ENCODE data around the gene DDAH1.

The DDAH1 gene

DNA sequence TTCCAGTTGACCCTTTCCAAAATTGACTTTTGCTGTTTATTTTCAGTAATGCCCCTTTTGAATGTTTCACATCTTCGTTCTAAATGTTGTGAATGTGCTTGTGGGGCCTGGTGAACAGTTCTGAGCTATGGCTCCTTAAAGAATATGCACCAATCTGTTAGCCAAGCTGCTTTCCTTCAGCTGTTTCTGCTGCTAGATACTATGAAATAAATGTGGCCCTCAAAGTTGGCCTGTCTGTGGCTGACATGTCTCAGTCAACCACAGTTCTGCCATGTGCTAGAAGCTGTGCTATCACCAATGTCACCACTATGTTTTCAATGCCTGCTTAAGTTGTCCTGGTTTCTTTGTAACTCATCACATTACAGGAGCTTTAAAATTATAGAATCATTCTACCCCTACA, 101.9 kb downstream of the DDAH1 start:
- TF ChIP-seq, protein P1, sequence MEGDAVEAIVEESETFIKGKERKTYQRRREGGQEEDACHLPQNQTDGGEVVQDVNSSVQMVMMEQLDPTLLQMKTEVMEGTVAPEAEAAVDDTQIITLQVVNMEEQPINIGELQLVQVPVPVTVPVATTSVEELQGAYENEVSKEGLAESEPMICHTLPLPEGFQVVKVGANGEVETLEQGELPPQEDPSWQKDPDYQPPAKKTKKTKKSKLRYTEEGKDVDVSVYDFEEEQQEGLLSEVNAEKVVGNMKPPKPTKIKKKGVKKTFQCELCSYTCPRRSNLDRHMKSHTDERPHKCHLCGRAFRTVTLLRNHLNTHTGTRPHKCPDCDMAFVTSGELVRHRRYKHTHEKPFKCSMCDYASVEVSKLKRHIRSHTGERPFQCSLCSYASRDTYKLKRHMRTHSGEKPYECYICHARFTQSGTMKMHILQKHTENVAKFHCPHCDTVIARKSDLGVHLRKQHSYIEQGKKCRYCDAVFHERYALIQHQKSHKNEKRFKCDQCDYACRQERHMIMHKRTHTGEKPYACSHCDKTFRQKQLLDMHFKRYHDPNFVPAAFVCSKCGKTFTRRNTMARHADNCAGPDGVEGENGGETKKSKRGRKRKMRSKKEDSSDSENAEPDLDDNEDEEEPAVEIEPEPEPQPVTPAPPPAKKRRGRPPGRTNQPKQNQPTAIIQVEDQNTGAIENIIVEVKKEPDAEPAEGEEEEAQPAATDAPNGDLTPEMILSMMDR (conservative IDR thresholded peaks at IDR 0.05) = no peak
- H3K27ac ChIP-seq = no peak overlapping the region

DNA sequence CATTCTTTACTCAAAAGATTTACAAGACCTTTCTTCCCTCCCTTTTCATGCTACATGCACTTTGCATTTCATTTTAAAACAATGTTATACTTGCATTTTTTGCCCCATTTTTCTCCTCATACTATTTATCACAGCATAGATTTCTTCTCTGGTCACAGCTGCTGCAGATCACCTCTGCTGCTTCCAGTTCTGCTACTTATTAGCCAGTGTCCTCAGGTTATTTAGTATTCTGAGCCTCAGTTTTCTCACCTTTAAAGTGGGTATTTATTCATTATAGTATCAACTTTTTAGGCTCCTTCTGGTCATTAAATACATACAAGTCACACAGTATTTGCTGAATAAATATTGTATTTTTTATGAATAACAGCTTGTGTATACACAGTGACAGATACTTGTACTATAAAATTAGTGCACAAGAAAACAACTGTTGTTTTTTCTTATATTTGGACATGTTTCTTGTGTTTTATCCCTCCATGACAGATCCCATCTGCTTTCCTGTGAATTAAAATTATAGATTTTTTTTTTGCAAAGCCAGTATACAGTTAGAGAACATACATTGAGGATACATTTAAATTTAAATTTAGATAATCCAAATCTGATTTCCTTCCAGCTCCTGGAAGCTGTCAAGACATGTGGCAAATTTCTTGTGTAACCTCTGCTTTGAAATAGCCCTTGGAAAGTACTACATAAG, 103.2 kb downstream of the DDAH1 start:
- TF ChIP-seq, protein P1 (conservative IDR thresholded peaks at IDR 0.05) = no peak
- no peak for TF ChIP-seq ZFX (IDR thresholded peaks at IDR 0.05)
- no peak overlapping the region for H3K27ac ChIP-seq

DNA sequence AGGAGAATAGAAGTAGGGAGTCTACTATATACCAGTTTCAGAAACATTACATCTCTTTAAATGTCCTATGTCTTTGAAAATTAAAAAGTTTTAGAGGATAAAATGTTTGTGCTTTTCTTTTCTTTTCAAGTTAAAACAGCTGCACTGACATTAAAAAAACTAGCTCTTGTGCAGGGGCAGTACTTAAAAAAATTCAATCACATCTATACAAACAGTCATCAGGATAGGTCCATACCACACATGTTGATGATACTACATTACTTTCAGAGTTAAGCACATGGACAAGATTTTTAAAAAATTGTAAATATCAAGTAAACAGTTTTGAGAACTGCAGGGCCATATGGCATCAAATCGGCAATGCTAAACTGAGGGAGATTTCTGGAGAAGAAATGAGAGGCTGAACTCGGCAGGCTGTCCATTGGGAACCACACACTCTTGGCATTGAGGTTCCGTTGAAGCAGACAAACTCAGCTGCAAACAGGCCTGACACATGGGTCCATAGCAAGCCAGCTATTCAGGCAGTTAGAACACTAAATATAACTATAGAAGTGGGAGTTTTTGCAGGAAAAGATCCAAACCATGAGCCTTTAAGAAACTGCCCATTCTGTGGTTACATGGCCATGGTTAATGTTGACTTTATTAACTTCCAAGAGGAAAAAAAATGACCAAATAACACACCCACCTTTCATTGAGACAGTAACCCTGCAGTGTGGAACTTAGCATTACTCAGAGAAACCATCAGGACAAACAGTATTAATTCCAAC, 104.0 kb downstream of the DDAH1 start:
- TF ChIP-seq ZFX (IDR thresholded peaks at IDR 0.05) = no peak
- TF ChIP-seq, protein P1 (conservative IDR thresholded peaks at IDR 0.05) = no peak

DNA sequence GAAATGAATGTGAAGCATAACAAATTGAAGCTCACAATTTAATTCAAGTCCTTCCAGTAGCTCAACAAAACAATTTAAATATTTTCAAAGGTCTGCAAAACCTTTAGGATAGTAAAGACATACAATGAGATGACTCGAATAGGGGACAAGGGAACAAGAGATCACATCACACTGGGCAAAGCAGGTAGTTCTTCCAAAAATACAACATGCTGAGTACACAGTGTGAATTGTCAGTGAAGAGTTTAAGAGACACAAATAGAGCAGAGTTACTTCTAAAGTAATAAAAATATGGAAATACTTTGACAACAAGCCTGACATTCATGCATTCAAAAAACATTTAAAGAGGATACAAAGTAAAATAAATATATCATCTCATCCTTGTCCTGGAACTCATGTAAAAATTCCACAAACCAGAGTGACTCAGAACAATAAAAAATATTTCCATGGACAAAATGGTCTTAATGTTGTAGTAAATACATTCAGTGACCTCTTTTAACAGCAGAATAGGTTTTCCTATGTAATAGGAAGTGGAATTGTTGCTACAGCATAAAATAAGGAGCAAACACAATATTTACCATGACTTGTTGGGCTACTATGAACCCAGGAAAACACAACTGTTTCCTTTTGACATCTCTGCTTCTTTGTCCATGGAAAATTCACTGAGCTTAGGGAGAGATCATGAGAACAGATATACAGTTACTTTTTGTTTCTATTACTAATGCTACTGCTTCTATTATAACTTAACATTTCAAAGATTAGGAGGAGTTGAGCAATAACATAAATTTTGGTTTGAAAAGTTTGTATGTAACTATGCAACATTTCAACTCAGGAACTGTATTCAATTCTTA, 104.9 kb downstream of the DDAH1 start:
- H3K27ac ChIP-seq = no peak overlapping the region
- no peak for TF ChIP-seq ZFX (IDR thresholded peaks at IDR 0.05)
- TF ChIP-seq, protein P1 (conservative IDR thresholded peaks at IDR 0.05) = no peak

More for the DNA sequence above, 104.0 kb downstream of the DDAH1 start:
- H3K27ac ChIP-seq = no peak overlapping the region

DNA sequence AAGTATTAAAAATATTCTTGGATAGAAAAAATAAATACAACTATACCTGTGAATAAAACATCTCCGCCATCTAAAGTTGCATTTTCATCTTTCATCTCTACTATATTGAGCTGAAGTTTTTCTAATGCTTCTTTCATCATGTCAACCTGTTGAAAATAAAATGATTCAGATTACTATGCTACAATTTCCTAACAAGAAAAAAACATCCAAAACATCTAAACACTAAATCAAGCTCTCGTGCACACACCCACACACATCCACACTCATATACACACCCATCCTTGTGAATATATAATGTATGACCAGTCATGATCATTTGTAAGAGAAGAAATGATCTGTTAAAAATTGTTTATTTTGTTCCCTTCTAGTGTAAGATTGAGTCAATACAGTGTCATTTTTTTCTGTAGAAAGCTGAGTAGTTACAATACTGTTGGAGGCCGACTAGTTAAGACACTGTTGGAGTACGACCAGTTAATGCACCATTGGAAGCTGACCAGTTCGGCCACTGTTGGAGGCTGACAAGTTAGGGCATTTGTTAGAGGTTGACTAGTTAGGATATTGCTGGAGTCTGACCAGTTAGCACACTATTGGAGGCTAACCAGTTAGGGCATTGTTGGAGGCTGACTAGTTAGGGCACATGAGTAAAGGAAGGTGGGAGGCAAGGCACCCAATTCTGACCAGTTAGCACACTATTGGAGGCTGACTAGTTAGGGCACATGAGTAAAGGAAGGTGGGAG, 106.1 kb downstream of the DDAH1 start:
- H3K27ac ChIP-seq = no peak overlapping the region
- no peak for TF ChIP-seq ZFX (IDR thresholded peaks at IDR 0.05)
- TF ChIP-seq, protein P1 (conservative IDR thresholded peaks at IDR 0.05) = no peak

DNA sequence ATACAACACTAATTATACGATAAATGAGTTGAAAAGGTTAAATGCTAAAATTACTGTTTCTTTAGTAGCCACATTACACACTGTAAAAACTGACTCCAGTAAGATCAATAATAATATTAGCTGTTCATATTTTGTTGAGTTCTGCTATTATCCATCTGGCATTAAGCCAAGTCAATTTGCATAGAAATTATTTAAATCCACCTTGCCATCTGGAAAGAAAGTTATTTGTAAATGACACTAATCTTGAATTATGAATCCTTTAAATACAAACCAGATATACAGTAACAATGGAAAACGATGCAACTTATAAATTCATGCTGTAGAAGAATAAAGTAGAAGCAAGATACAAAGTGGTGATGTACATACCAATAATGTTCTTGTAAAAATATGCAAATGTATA, 107.1 kb downstream of the DDAH1 start:
- TF ChIP-seq ZFX (IDR thresholded peaks at IDR 0.05) = no peak
- TF ChIP-seq, protein P1 (conservative IDR thresholded peaks at IDR 0.05) = no peak
- H3K27ac ChIP-seq = no peak overlapping the region
